Nephron progenitor cell (in vitro differentiated cells): ENCODE data around the gene UPF3B.
A peak's percentile ranks its signal among the peaks of the same experiment; 100 is the strongest.

ENCODE experiments used
- DNase-seq: peaks from one replicate; pipeline ENCODE4 v3.0.0; 2021
- H3K27ac Mint-ChIP-seq: 2 replicates; pipeline ENCODE4 v1.8.0; 2021; ENCODE audit warnings: mild to moderate bottlenecking, moderate library complexity, mixed read lengths
- H3K27me3 Mint-ChIP-seq: 2 replicates; pipeline ENCODE4 v1.8.0; 2021; ENCODE audit warnings: mild to moderate bottlenecking, low read depth, mixed read lengths; ENCODE audit not compliant: poor library complexity
- H3K36me3 Mint-ChIP-seq: 2 replicates; pipeline ENCODE4 v1.8.0; 2021; ENCODE audit warnings: low read depth, mixed read lengths
- H3K4me1 Mint-ChIP-seq: 2 replicates; pipeline ENCODE4 v1.8.0; 2021; ENCODE audit warnings: mixed read lengths
- H3K4me3 Mint-ChIP-seq: 2 replicates; pipeline ENCODE4 v1.8.0; 2021; ENCODE audit warnings: mild to moderate bottlenecking, moderate library complexity, mixed read lengths
- H3K9me3 Mint-ChIP-seq: 2 replicates; pipeline ENCODE4 v1.8.0; 2021; ENCODE audit warnings: mild to moderate bottlenecking, moderate library complexity, mixed read lengths
- CTCF ChIP-seq: fragments of 200-600 bp; sonication (generic); IDR thresholded peaks from 2 replicates; pipeline ENCODE4 v1.5.0; 2021; ENCODE audit warnings: antibody characterized with exemption

The UPF3B gene

DNA sequence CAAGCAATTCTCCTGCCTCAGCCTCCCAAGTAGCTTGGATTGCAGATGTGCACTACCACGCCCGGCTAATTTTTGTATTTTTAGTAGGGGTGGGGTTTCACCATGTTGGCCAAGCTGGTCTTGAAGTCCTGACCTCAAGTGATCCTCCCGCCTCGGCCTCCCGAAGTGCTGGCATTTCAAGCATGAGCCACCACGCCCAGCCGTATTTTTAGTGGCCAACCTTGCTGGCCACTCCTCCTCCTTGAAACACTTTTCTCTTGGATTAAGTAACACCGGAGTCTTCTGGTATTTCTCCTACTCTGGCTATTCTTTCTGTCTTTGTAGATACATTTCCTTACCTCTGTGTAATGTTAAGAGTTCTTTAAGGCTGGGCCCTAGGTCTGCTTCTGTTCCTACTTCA is 50.2 kb downstream of the UPF3B start:
- no peak for DNase-seq

DNA sequence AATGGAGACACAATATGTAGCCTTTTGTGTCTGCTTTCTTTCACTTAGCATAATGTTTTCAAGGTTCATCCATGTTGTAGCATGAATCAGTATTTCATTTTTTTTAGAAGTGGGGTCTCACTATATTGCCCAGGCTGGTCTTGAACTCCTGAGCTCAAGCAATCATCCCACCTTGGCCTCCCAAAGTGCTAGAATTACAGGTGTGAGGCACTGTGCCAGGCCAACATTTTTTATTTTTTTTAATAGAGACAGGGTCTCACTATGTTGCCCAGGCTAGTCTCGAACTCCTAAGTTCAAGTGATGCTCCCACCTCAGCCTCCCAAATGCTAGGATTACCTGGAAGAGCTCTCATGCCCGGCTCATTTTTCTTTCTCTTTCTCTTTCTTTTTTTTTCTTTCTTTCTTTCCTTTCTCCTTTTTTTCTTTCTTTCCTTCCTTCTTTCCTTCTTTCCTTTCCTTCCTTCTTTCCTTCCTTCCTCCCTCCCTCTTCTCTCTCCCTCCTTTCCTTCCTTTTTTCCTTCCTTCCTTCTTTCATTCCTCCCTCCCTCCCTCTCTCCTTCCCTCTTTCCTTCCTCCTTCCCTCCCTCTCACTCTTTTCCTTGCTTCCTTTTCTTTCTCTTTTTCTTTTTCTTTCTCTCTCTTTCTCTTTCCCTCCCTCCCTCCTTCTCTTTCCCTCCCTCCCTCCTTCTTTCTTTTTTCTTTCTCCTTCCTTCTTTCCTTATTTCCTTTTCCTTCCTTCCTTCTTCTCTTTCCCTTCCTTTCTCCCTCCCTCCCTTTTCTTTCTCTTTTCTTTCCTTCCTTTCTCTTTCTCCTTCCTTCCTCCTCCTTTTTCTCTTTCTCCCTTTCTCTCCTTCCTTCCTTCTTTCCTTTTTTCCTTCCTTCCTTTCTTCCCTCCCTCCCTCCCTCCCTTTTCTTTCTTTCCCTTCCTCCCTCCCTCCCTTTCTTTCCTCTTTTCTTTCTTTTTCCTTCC is 51.2 kb downstream of the UPF3B start:
- H3K36me3 Mint-ChIP-seq, result peaks cover 11% of the 10 kb centered on the region
- H3K27me3 Mint-ChIP-seq, result peaks cover 2% of the 10 kb centered on the region
- no peak for TF ChIP-seq CTCF
- H3K9me3 Mint-ChIP-seq, result peaks cover 55% of the 10 kb centered on the region
- no peak overlapping the region for H3K27ac Mint-ChIP-seq
- no peak overlapping the region for H3K4me3 Mint-ChIP-seq
- no peaks in the 10 kb centered on the region for H3K4me1 Mint-ChIP-seq
- no peak for DNase-seq

More for the DNA sequence above, 50.2 kb downstream of the UPF3B start:
- Mint-ChIP-seq H3K4me3 (no peak overlapping the region), H3K36me3 (peaks cover 11% of the 10 kb centered on the region), H3K4me1 (no peaks in the 10 kb centered on the region), H3K27me3 (peaks cover 2% of the 10 kb centered on the region), H3K27ac (no peak overlapping the region), H3K9me3 (peaks cover 54% of the 10 kb centered on the region)
- TF ChIP-seq CTCF, result no peak

GRCh38 chrX:119791437-119792231 is 61.1 kb downstream of the UPF3B start, which contains the start of gene RPL39:
Gene RPL39 (minus strand): TSS chrX:119791630. CDS start chrX:119791576, 54 bp downstream.
- H3K36me3 Mint-ChIP-seq, result peaks cover 28% of the 10 kb centered on the region
- H3K27me3 Mint-ChIP-seq, result no peaks in the 10 kb centered on the region
- peaks cover 22% of the 10 kb centered on the region for H3K4me1 Mint-ChIP-seq
- peak within 1 kb of the TSS; percentile 93 for H3K4me3 Mint-ChIP-seq
- DNase-seq, result peak; percentile 77
- no peak for TF ChIP-seq CTCF
- peak within 1 kb of the TSS; percentile 99 for H3K27ac Mint-ChIP-seq
- H3K9me3 Mint-ChIP-seq, result peaks cover 43% of the 10 kb centered on the region

GRCh38 chrX:119790977-119791436 is 61.8 kb downstream of the UPF3B start:
- Mint-ChIP-seq H3K4me3 (peak overlapping the region; percentile 93), H3K4me1 (peaks cover 22% of the 10 kb centered on the region), H3K36me3 (peaks cover 31% of the 10 kb centered on the region), H3K27me3 (no peaks in the 10 kb centered on the region), H3K27ac (peak overlapping the region; percentile 99), H3K9me3 (peaks cover 41% of the 10 kb centered on the region)
- no peak for TF ChIP-seq CTCF
- DNase-seq, result peak; percentile 45

GRCh38 chrX:119784747-119785446 is 67.9 kb downstream of the UPF3B start:
- peaks cover 44% of the 10 kb centered on the region for H3K9me3 Mint-ChIP-seq
- H3K27ac Mint-ChIP-seq, result no peak overlapping the region
- H3K36me3 Mint-ChIP-seq, result peaks cover 60% of the 10 kb centered on the region
- peaks cover 19% of the 10 kb centered on the region for H3K4me1 Mint-ChIP-seq
- peak; percentile 29 for TF ChIP-seq CTCF
- H3K27me3 Mint-ChIP-seq, result no peaks in the 10 kb centered on the region
- H3K4me3 Mint-ChIP-seq, result no peak overlapping the region
- peak; percentile 27 for DNase-seq
